ENCODE data around the gene CD34.

DNA sequence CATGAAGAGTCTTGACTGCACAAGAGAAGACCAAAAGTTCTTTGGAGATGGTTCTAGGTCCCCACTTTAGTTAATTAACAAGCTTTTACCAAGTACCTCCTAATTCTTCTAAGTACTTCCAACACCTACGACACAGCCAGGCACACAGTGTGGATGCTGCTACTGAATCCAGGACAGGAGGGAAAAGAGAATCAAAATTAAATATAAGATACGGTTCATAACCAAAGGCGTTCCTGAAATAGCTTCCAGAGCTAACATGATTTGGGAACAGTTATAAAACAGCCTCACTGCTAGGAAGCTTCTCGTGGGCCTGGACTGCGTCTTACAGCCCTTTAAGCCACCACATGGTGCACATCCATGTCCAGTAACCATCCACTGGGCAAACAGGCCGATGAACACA is 75.0 kb downstream of the CD34 start:
- TF ChIP-seq, protein P1, sequence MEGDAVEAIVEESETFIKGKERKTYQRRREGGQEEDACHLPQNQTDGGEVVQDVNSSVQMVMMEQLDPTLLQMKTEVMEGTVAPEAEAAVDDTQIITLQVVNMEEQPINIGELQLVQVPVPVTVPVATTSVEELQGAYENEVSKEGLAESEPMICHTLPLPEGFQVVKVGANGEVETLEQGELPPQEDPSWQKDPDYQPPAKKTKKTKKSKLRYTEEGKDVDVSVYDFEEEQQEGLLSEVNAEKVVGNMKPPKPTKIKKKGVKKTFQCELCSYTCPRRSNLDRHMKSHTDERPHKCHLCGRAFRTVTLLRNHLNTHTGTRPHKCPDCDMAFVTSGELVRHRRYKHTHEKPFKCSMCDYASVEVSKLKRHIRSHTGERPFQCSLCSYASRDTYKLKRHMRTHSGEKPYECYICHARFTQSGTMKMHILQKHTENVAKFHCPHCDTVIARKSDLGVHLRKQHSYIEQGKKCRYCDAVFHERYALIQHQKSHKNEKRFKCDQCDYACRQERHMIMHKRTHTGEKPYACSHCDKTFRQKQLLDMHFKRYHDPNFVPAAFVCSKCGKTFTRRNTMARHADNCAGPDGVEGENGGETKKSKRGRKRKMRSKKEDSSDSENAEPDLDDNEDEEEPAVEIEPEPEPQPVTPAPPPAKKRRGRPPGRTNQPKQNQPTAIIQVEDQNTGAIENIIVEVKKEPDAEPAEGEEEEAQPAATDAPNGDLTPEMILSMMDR (conservative IDR thresholded peaks at IDR 0.05), result no peak
- no peak for TF ChIP-seq EZH2 (IDR thresholded peaks at IDR 0.05; ENCODE audit: low read depth)

Data from PC-9 (cell line).